Nephron (organoid): ENCODE results near the gene MPPED1.

Experiments
- H3K27ac Mint-ChIP-seq, 3 experiments: 2 replicates each; pipeline ENCODE4 v1.8.0; 2020; ENCODE audit warnings: mixed read lengths in 3 of 3, mild to moderate bottlenecking in 2 of 3, moderate library complexity in 1 of 3
- H3K27me3 Mint-ChIP-seq: 2 replicates; pipeline ENCODE4 v1.8.0; 2021; ENCODE audit warnings: low read depth, mild to moderate bottlenecking, moderate library complexity, mixed read lengths
- H3K36me3 Mint-ChIP-seq: 2 replicates; pipeline ENCODE4 v1.8.0; 2020; ENCODE audit warnings: low read depth, mixed read lengths
- H3K4me1 Mint-ChIP-seq: 2 replicates; pipeline ENCODE4 v1.8.0; 2020; ENCODE audit warnings: mixed read lengths
- H3K4me3 Mint-ChIP-seq, 3 experiments: 2 replicates each; pipeline ENCODE4 v1.8.0; 2020; ENCODE audit warnings: mild to moderate bottlenecking in 3 of 3, mixed read lengths in 3 of 3, moderate library complexity in 2 of 3
- H3K9me3 Mint-ChIP-seq: 2 replicates; pipeline ENCODE4 v1.8.0; 2020; ENCODE audit warnings: mixed read lengths
- CTCF ChIP-seq, 3 experiments: fragments of 200-600 bp; sonication (generic); IDR thresholded peaks; one replicate each; pipeline ENCODE4 v1.5.0; 2021; ENCODE audit warnings: antibody characterized with exemption in 3 of 3; ENCODE audit not compliant: unreplicated experiment in 3 of 3

Gene MPPED1

GRCh38 chr22:43531651-43532050 lies 119.8 kb downstream of the MPPED1 start:
- Mint-ChIP-seq H3K4me1 (no peaks in the 10 kb centered on the region), H3K9me3 (peaks cover 2% of the 10 kb centered on the region), H3K36me3 (peaks cover 7% of the 10 kb centered on the region), H3K27me3 (no peaks in the 10 kb centered on the region), H3K4me3 (no peak overlapping the region), H3K27ac (no peak overlapping the region)
- no peak for TF ChIP-seq CTCF (IDR thresholded peaks at IDR 0.05; ENCODE audit: unreplicated experiment in 3 of 3)

- Mint-ChIP-seq H3K4me3 (no peak overlapping the region), H3K9me3 (peaks cover 2% of the 10 kb centered on the region), H3K36me3 (peaks cover 14% of the 10 kb centered on the region), H3K27ac (no peak overlapping the region), H3K27me3 (no peaks in the 10 kb centered on the region), H3K4me1 (no peaks in the 10 kb centered on the region)
- TF ChIP-seq CTCF (IDR thresholded peaks at IDR 0.05; ENCODE audit: unreplicated experiment in 3 of 3): no peak
Observed at GRCh38 chr22:43532301-43533155, 120.7 kb downstream of the MPPED1 start.

- no peak for TF ChIP-seq CTCF (IDR thresholded peaks at IDR 0.05; ENCODE audit: unreplicated experiment in 3 of 3)
- Mint-ChIP-seq H3K36me3 (peaks cover 17% of the 10 kb centered on the region), H3K27ac (no peak overlapping the region), H3K27me3 (no peaks in the 10 kb centered on the region), H3K4me1 (no peaks in the 10 kb centered on the region), H3K4me3 (no peak overlapping the region), H3K9me3 (peaks cover 2% of the 10 kb centered on the region)
Observed at GRCh38 chr22:43533156-43533530, 121.3 kb downstream of the MPPED1 start.

- Mint-ChIP-seq H3K36me3 (peaks cover 19% of the 10 kb centered on the region), H3K27ac (no peak overlapping the region), H3K4me3 (no peak overlapping the region), H3K27me3 (no peaks in the 10 kb centered on the region), H3K4me1 (no peaks in the 10 kb centered on the region), H3K9me3 (peaks cover 2% of the 10 kb centered on the region)
- TF ChIP-seq CTCF (IDR thresholded peaks at IDR 0.05; ENCODE audit: unreplicated experiment in 3 of 3): no peak
Observed at GRCh38 chr22:43533656-43534428, 122.0 kb downstream of the MPPED1 start.

- no peak for TF ChIP-seq CTCF (IDR thresholded peaks at IDR 0.05; ENCODE audit: unreplicated experiment in 3 of 3)
- peaks cover 2% of the 10 kb centered on the region for H3K9me3 Mint-ChIP-seq
- no peaks in the 10 kb centered on the region for H3K4me1 Mint-ChIP-seq
- no peak overlapping the region for H3K27ac Mint-ChIP-seq
- H3K4me3 Mint-ChIP-seq: no peak overlapping the region
- H3K36me3 Mint-ChIP-seq: peaks cover 19% of the 10 kb centered on the region
- H3K27me3 Mint-ChIP-seq: no peaks in the 10 kb centered on the region
Observed at GRCh38 chr22:43534916-43535315, 123.1 kb downstream of the MPPED1 start.
